GM21423 (cell line): ENCODE data around the gene RAD51B.
"Not testable (repeated sequence)": the region's sequence is repeated elsewhere in the genome, so short reads cannot be mapped to it uniquely, and the experiment has no call there.

Source experiments
- ATAC-seq: cut with Tn5 transposase; IDR thresholded peaks from one replicate; pipeline ENCODE4 v1.9.1; 2021; ENCODE audit warnings: mild to moderate bottlenecking, moderate library complexity; ENCODE audit not compliant: unreplicated experiment

Gene RAD51B

GRCh38 chr14:67977434-67978034, 158.0 kb downstream of the RAD51B start:
- no peak for ATAC-seq

GRCh38 chr14:67978749-67979148, 159.2 kb downstream of the RAD51B start:
- no peak for ATAC-seq

- ATAC-seq, result no peak
These were observed 163.4 kb downstream of the RAD51B start for GRCh38 chr14:67982711-67983608.

GRCh38 chr14:67984274-67984673, 164.7 kb downstream of the RAD51B start:
- no peak for ATAC-seq

- ATAC-seq, result no peak
These were observed 166.7 kb downstream of the RAD51B start for GRCh38 chr14:67986131-67986841.

- no peak for ATAC-seq
These were observed 168.0 kb downstream of the RAD51B start for GRCh38 chr14:67987606-67988005.

- not testable (repeated sequence) for ATAC-seq
These were observed 168.6 kb downstream of the RAD51B start for GRCh38 chr14:67988210-67988609.

GRCh38 chr14:67990576-67990975, 171.0 kb downstream of the RAD51B start:
- no peak for ATAC-seq

- ATAC-seq, result no peak
These were observed 175.0 kb downstream of the RAD51B start for GRCh38 chr14:67994531-67994930.

GRCh38 chr14:67996235-67996634, 176.7 kb downstream of the RAD51B start:
- ATAC-seq, result no peak

- no peak for ATAC-seq
These were observed 179.3 kb downstream of the RAD51B start for GRCh38 chr14:67998834-67999233.

GRCh38 chr14:67999290-67999689, 179.7 kb downstream of the RAD51B start:
- no peak for ATAC-seq

- ATAC-seq, result no peak
These were observed 180.3 kb downstream of the RAD51B start for GRCh38 chr14:67999705-68000384.

- no peak for ATAC-seq
These were observed 180.9 kb downstream of the RAD51B start for GRCh38 chr14:68000511-68000910.

GRCh38 chr14:68008491-68008890, 188.9 kb downstream of the RAD51B start:
- ATAC-seq, result no peak

- no peak for ATAC-seq
These were observed 191.9 kb downstream of the RAD51B start for GRCh38 chr14:68011406-68012028.

- no peak for ATAC-seq
These were observed 193.3 kb downstream of the RAD51B start for GRCh38 chr14:68012871-68013270.

GRCh38 chr14:68013326-68013725, 193.7 kb downstream of the RAD51B start:
- no peak for ATAC-seq

- ATAC-seq, result no peak
These were observed 195.2 kb downstream of the RAD51B start for GRCh38 chr14:68014771-68015170.

- no peak for ATAC-seq
These were observed 196.0 kb downstream of the RAD51B start for GRCh38 chr14:68015356-68016254.
